IMR-90 (cell line): ENCODE results near the gene KAT7.

Experiments
- BHLHE40 ChIP-seq: fragments of 150-350 bp; IDR thresholded peaks from 2 replicates; pipeline ENCODE4 v1.6.1; 2016; ENCODE audit warnings: mild to moderate bottlenecking, low read depth, low read length
- CEBPB ChIP-seq: IDR thresholded peaks from 2 replicates; pipeline ENCODE4 v1.6.1; 2012; ENCODE audit warnings: low read depth, low read length, improper control_type of control experiment
- MXI1 ChIP-seq: IDR thresholded peaks from 2 replicates; pipeline ENCODE4 v1.6.1; 2012; ENCODE audit warnings: low read depth, mild to moderate bottlenecking, low read length, moderate library complexity, borderline replicate concordance
- POLR2A ChIP-seq: IDR thresholded peaks from 2 replicates; pipeline ENCODE4 v1.6.1; 2012; ENCODE audit warnings: mild to moderate bottlenecking, low read depth, low read length
- RCOR1 ChIP-seq: IDR thresholded peaks from 2 replicates; pipeline ENCODE4 v1.6.1; 2012; ENCODE audit warnings: mild to moderate bottlenecking, low read length, improper control_type of control experiment; ENCODE audit not compliant: insufficient replicate concordance
- SMC3 ChIP-seq: fragments of 150-350 bp; IDR thresholded peaks from 2 replicates; pipeline ENCODE4 v1.6.1; 2016; ENCODE audit warnings: low read depth, mild to moderate bottlenecking, antibody characterized with exemption, low read length, moderate library complexity
- TF ChIP-seq, protein P1 (sequence below): conservative IDR thresholded peaks from 2 replicates; pipeline ENCODE4 v1.5.1; 2012; ENCODE audit warnings: mild to moderate bottlenecking, low read depth, low read length, improper control_type of control experiment
- TF ChIP-seq, protein P2 (sequence below): fragments of 150-350 bp; IDR thresholded peaks from 2 replicates; pipeline ENCODE4 v1.6.1; 2017; ENCODE audit warnings: mild to moderate bottlenecking, antibody characterized with exemption, low read length, low read depth

DNA sequence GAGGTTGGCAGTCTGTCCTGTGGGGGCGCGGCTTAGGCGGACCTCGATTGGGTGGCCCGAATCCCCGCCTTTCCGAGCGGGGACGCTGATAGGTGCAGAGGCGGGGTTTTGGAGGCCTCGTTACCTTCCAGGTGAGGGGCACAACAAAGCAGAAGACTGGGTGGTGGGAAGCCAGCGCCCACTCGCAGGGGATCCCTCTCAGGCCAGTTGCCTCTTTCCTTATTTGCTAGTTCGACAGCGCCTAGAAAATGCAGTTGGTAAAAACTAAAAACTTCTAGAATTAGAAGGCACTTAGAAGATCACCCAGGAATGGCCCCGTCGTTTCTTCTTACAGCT, 730 bp downstream of the KAT7 start:
- TF ChIP-seq POLR2A (no peak), RCOR1 (no peak), SMC3 (no peak), BHLHE40 (no peak), CEBPB (no peak), MXI1 (no peak)
- TF ChIP-seq, protein P1, sequence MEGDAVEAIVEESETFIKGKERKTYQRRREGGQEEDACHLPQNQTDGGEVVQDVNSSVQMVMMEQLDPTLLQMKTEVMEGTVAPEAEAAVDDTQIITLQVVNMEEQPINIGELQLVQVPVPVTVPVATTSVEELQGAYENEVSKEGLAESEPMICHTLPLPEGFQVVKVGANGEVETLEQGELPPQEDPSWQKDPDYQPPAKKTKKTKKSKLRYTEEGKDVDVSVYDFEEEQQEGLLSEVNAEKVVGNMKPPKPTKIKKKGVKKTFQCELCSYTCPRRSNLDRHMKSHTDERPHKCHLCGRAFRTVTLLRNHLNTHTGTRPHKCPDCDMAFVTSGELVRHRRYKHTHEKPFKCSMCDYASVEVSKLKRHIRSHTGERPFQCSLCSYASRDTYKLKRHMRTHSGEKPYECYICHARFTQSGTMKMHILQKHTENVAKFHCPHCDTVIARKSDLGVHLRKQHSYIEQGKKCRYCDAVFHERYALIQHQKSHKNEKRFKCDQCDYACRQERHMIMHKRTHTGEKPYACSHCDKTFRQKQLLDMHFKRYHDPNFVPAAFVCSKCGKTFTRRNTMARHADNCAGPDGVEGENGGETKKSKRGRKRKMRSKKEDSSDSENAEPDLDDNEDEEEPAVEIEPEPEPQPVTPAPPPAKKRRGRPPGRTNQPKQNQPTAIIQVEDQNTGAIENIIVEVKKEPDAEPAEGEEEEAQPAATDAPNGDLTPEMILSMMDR = no peak
- TF ChIP-seq, protein P2, sequence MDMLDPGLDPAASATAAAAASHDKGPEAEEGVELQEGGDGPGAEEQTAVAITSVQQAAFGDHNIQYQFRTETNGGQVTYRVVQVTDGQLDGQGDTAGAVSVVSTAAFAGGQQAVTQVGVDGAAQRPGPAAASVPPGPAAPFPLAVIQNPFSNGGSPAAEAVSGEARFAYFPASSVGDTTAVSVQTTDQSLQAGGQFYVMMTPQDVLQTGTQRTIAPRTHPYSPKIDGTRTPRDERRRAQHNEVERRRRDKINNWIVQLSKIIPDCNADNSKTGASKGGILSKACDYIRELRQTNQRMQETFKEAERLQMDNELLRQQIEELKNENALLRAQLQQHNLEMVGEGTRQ = no peak
